Ishikawa (cell line): ENCODE measurements around the gene DAAM1.

Experiments used
- CREB1 ChIP-seq: IDR thresholded peaks from 2 replicates; pipeline ENCODE4 v1.6.1; 2012; ENCODE audit warnings: low read depth
- EGR1 ChIP-seq: IDR thresholded peaks from 2 replicates; pipeline ENCODE4 v1.6.1; 2012
- FOXM1 ChIP-seq: IDR thresholded peaks from 2 replicates; pipeline ENCODE4 v1.6.1; 2012; ENCODE audit warnings: low read depth, borderline replicate concordance
- TAF1 ChIP-seq: IDR thresholded peaks from 2 replicates; pipeline ENCODE4 v1.6.1; 2012; ENCODE audit warnings: low read depth, mild to moderate bottlenecking
- TEAD4 ChIP-seq: IDR thresholded peaks from 2 replicates; pipeline ENCODE4 v1.6.1; 2012
- USF1 ChIP-seq: IDR thresholded peaks from 2 replicates; pipeline ENCODE4 v1.6.1; 2012
- YY1 ChIP-seq: IDR thresholded peaks from 2 replicates; pipeline ENCODE4 v1.6.1; 2012; ENCODE audit warnings: low read depth
- TF ChIP-seq, protein P1 (sequence below): IDR thresholded peaks from 2 replicates; pipeline ENCODE4 v1.6.1; 2012; ENCODE audit warnings: low read depth, mild to moderate bottlenecking

DNA sequence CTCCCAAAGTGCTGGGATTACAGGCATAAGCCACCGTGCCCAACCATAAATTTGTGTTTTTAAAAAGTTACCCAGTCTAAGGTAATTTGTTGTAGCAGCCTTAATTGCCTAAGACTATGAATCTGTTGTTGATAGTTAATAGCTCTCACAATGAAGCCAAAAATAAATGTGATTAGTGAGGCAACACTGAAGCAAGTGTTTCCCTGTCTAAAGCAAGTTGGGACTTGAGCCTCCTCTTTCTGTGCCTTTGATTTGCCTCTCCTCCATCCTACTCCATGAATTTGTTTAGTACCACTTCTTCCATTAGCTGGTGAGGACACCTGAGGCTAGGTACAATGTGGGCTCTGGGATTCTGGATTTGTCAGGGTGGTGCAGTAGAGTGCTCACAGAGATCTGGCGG is 36.8 kb downstream of the DAAM1 start:
- TF ChIP-seq TEAD4 (no peak), EGR1 (no peak), USF1 (no peak), CREB1 (no peak), TAF1 (no peak), FOXM1 (no peak), YY1 (no peak)
- TF ChIP-seq, protein P1, sequence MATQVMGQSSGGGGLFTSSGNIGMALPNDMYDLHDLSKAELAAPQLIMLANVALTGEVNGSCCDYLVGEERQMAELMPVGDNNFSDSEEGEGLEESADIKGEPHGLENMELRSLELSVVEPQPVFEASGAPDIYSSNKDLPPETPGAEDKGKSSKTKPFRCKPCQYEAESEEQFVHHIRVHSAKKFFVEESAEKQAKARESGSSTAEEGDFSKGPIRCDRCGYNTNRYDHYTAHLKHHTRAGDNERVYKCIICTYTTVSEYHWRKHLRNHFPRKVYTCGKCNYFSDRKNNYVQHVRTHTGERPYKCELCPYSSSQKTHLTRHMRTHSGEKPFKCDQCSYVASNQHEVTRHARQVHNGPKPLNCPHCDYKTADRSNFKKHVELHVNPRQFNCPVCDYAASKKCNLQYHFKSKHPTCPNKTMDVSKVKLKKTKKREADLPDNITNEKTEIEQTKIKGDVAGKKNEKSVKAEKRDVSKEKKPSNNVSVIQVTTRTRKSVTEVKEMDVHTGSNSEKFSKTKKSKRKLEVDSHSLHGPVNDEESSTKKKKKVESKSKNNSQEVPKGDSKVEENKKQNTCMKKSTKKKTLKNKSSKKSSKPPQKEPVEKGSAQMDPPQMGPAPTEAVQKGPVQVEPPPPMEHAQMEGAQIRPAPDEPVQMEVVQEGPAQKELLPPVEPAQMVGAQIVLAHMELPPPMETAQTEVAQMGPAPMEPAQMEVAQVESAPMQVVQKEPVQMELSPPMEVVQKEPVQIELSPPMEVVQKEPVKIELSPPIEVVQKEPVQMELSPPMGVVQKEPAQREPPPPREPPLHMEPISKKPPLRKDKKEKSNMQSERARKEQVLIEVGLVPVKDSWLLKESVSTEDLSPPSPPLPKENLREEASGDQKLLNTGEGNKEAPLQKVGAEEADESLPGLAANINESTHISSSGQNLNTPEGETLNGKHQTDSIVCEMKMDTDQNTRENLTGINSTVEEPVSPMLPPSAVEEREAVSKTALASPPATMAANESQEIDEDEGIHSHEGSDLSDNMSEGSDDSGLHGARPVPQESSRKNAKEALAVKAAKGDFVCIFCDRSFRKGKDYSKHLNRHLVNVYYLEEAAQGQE = no peak
